AG04449 (cell line): ENCODE data around the gene BCAS1.

Source experiments
- CTCF ChIA-PET: fragments of 350-600 bp; formaldehyde crosslinking; extraction: SDS; loops from one replicate; lab custom pipeline; 2021; ENCODE audit warnings: antibody characterized with exemption; lab: Yijun Ruan, JAX
- POLR2A ChIA-PET: fragments of 400-600, 350-600 bp; formaldehyde crosslinking; extraction: SDS; loops from one replicate; lab custom pipeline; 2020; ENCODE audit warnings: antibody characterized with exemption, inconsistent platforms; lab: Yijun Ruan, JAX
- DNase-seq: peaks from one replicate; pipeline ENCODE4 v3.0.0-alpha.2; 2010; ENCODE audit warnings: low read depth, low spot score
- H3K4me3 ChIP-seq: 2 replicates; pipeline ENCODE4 v1.5.1; 2011; ENCODE audit warnings: low read depth, mild to moderate bottlenecking, control low read depth, low read length
- TF ChIP-seq, protein P1 (sequence below): IDR thresholded peaks from one replicate; pipeline ENCODE4 v1.5.1; 2011; ENCODE audit warnings: mild to moderate bottlenecking, moderate library complexity, low read length, control low read depth, inconsistent platforms; ENCODE audit not compliant: insufficient read depth; ENCODE audit errors: missing control alignments

BCAS1 gene

DNA sequence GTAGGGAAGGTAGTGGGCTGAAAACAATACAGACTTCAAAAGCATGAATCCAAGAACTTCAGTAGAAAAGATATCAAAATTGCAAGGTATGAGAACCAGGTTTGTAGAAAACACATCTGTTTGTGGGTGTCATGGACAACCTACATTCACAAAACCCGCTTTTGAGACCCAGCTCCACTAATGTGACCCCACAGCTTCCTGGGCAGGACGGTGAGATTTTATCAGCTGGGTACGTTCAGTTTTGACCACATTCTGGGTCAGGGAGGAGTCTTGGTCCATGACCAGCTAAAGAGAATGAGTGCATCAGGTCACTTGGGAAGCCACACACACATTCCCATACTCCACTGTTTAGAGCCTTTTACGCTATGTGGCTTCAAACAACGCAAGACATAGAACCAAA lies 77.1 kb downstream of the BCAS1 start:
- ChIA-PET POLR2A (no interaction called here), CTCF (no interaction called here)
- TF ChIP-seq, protein P1, sequence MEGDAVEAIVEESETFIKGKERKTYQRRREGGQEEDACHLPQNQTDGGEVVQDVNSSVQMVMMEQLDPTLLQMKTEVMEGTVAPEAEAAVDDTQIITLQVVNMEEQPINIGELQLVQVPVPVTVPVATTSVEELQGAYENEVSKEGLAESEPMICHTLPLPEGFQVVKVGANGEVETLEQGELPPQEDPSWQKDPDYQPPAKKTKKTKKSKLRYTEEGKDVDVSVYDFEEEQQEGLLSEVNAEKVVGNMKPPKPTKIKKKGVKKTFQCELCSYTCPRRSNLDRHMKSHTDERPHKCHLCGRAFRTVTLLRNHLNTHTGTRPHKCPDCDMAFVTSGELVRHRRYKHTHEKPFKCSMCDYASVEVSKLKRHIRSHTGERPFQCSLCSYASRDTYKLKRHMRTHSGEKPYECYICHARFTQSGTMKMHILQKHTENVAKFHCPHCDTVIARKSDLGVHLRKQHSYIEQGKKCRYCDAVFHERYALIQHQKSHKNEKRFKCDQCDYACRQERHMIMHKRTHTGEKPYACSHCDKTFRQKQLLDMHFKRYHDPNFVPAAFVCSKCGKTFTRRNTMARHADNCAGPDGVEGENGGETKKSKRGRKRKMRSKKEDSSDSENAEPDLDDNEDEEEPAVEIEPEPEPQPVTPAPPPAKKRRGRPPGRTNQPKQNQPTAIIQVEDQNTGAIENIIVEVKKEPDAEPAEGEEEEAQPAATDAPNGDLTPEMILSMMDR = no peak
- H3K4me3 ChIP-seq = no peak overlapping the region
- no peak for DNase-seq

DNA sequence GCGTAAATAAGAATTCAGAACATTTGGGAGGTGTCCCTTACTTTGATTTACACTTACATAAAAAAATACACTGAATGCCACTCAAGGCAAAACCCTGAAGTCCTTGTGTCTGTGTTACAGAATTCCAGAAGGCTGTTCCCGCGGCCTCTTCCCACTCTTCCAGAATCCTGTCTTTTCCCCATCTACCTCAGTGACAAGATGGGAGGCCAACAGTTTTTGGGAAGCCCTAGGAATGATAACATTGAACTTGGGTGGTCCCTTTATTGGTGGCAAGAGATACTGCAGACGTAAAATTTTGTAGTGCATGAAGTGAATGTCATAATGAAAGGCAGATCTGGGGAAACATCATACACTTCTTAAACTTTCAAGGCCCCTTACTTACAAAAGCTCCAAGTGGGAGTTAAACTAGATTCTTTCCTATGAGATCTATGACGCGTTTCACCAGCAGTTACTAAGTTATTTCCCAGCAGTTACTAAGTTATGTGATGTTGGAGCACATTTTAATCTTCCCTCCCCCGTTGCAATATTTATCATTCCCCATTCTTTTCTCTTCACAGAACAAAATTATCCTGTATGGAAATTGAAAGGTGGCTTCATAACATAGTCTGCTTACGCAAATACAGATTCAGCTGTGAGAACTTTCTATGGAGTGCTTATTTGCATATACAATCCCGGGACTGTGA lies 79.5 kb downstream of the BCAS1 start:
- TF ChIP-seq, protein P1 = no peak
- POLR2A ChIA-PET = no interaction called here

DNA sequence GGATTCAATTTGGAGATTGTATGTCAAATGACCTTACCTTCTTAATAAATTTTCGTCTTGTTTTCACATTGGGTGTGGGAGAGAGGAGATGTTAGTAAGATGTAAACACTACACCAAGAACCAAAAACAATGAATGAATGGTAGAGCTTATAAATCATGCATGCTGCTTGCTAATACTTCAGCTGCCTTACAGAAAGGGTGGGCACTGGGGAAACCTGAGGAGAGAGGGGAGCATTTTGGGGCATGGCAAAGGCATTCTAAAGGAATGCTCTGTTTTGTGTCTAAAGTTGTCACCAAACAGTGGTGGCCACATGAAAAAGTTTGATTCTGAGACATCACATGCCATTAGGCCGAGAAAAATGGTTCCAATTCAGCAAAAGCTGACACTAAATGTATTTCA lies 80.4 kb downstream of the BCAS1 start:
- ChIA-PET CTCF (no interaction called here), POLR2A (no interaction called here)
- TF ChIP-seq, protein P1 = no peak
- H3K4me3 ChIP-seq = no peak overlapping the region
- DNase-seq = no peak

More for the DNA sequence above, 79.5 kb downstream of the BCAS1 start:
- no peak overlapping the region for H3K4me3 ChIP-seq
- DNase-seq = no peak
- CTCF ChIA-PET = no interaction called here

DNA sequence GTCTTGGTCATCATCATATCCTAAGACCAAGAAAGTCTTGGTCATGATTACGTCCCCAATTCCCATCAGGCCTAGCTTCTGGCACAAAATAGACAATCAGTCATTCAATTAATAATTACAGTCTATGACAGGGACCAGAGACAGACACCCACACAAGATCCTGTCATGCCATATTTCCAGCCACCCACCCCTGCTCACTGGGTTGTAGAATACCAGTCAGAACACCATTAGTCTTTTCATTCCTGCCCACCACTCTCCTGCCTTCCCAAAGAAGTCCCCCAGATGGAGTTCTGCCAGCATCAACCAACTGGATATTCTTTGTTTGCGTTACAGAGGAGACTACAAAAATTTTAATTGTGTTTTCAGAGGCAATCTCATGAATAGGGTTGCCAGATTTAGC lies 81.0 kb downstream of the BCAS1 start:
- H3K4me3 ChIP-seq = no peak overlapping the region
- CTCF ChIA-PET = no interaction called here
- TF ChIP-seq, protein P1 = no peak
- POLR2A ChIA-PET = no interaction called here
- DNase-seq = no peak

DNA sequence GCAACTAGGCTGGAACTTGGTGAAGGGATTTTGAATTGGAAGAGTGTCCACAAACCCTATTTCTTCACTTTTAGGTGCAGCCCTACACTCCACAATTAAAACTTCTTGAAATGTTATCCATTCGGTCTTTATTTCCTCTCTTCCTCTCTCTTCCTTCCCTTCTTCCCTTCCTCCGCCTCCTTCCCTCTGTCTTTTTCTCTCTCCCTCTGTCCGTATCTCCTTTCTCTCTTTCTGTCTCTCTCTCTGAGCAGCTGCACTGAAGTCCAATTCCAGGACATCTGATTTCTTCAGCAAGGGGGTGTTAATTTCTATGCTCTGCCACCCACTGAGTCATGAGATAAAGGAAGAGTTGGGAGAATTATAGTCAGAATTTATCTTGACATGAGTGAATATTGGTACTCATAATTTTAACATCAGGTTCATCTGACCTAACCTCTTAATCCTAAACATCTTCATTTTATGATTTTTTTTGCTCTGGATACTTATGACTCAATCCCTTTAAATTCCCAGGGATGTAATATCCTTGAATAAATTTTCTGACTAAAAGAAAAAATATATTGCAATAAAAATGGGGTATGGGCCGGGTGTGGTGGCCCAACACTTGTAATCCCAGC lies 84.2 kb downstream of the BCAS1 start:
- no peak overlapping the region for H3K4me3 ChIP-seq
- DNase-seq = no peak
- ChIA-PET POLR2A (interaction anchor here (0.6 kb wide), 1 partner anchor 1259 kb away, joined by 3 read pairs; no protein-coding TSS in a partner anchor), CTCF (interaction anchor here (1.0 kb wide), 1 partner anchor 213 kb away, joined by 3 read pairs; no protein-coding TSS in a partner anchor)
- TF ChIP-seq, protein P1 = no peak

DNA sequence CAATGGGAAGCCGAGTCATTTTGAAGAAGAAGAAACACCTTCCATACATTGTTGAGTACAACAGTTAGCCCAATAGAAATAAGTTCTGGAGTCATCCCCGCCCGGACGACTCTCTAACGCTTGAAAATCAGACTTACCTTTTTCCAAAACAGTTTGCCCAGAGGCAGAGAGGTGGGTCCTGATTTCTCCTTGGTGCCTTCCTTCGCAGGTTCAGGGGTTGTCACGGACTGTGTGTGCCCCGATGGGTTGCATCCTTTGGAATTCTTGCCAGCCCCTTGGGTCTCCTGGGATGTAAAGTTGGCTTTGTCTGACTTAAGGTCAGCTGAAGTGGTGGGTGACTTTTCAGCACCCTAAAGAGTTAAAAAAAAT lies 85.3 kb downstream of the BCAS1 start:
- TF ChIP-seq, protein P1 = no peak

More for the DNA sequence above, 85.3 kb downstream of the BCAS1 start:
- CTCF ChIA-PET = no interaction called here
- POLR2A ChIA-PET = no interaction called here
- DNase-seq = no peak
- H3K4me3 ChIP-seq = no peak overlapping the region
